HG03378 (cell line): ENCODE measurements around the gene TACC3.

Experiments
- ATAC-seq: cut with Tn5 transposase; IDR thresholded peaks from one replicate; pipeline ENCODE4 v1.9.1; 2021; ENCODE audit warnings: mild to moderate bottlenecking, moderate library complexity; ENCODE audit not compliant: unreplicated experiment

TACC3 gene

GRCh38 chr4:1721666-1722550 lies 587 bp downstream of the TACC3 start:
- ATAC-seq = no peak

- ATAC-seq = no peak
Observed at GRCh38 chr4:1722551-1723118, 1.3 kb downstream of the TACC3 start.

- ATAC-seq = no peak
Observed at GRCh38 chr4:1723131-1723801, 1.9 kb downstream of the TACC3 start.

GRCh38 chr4:1725521-1725920 lies 4.2 kb downstream of the TACC3 start:
- ATAC-seq = no peak

- ATAC-seq = no peak
Observed at GRCh38 chr4:1726146-1726934, 5.0 kb downstream of the TACC3 start.

- ATAC-seq = no peak
Observed at GRCh38 chr4:1727117-1728031, 6.1 kb downstream of the TACC3 start.

GRCh38 chr4:1728061-1728980 lies 7.0 kb downstream of the TACC3 start:
- no peak for ATAC-seq

- no peak for ATAC-seq
Observed at GRCh38 chr4:1730532-1731135, 9.3 kb downstream of the TACC3 start.

GRCh38 chr4:1731180-1731579 lies 9.9 kb downstream of the TACC3 start:
- ATAC-seq = no peak

GRCh38 chr4:1732911-1733310 lies 11.6 kb downstream of the TACC3 start:
- ATAC-seq = no peak

GRCh38 chr4:1735215-1735614 lies 13.9 kb downstream of the TACC3 start:
- no peak for ATAC-seq

- no peak for ATAC-seq
Observed at GRCh38 chr4:1736812-1737211, 15.5 kb downstream of the TACC3 start.

GRCh38 chr4:1737666-1738065 lies 16.3 kb downstream of the TACC3 start:
- ATAC-seq = no peak

- no peak for ATAC-seq
Observed at GRCh38 chr4:1738410-1738809, 17.1 kb downstream of the TACC3 start.

GRCh38 chr4:1739358-1739757 lies 18.0 kb downstream of the TACC3 start:
- no peak for ATAC-seq

- ATAC-seq = no peak
Observed at GRCh38 chr4:1740021-1740545, 18.8 kb downstream of the TACC3 start.

- no peak for ATAC-seq
Observed at GRCh38 chr4:1741208-1741607, 19.9 kb downstream of the TACC3 start.

- no peak for ATAC-seq
Observed at GRCh38 chr4:1743551-1743950, 22.2 kb downstream of the TACC3 start.
